ENCODE measurements around the gene SSTR1.

GRCh38 chr14:38261620-38262019 lies 53.9 kb downstream of the SSTR1 start:
- TF ChIP-seq CTCF (conservative IDR thresholded peaks at IDR 0.05; ENCODE audit: low read length) (no peak), EZH2phosphoT487 (IDR thresholded peaks at IDR 0.05; ENCODE audit: borderline replicate concordance, low read depth, low read length) (no peak)

Data from OCI-LY7 (cell line).